Caco-2 (cell line): ENCODE results near the gene ENOX1. TPM values are rescaled to one million over a fixed set of nuclear protein-coding genes. Genes with fewer than 3 reads are reported as not detected.

Experiments
- BruUV-seq: library from RNA; stranded (reverse); fragments of 400-500 nt; replicated peaks from 2 replicates; lab custom pipeline; 2021; lab: Mats Ljungman, UMichigan
- CTCF ChIA-PET: fragments of 300-600 bp; sonication (Branson Sonifier 250); formaldehyde crosslinking; loops from one replicate; lab custom pipeline; 2022; ENCODE audit warnings: antibody characterized with exemption; lab: Charles Lee
- POLR2A ChIA-PET: fragments of 300-600 bp; sonication (Branson Sonifier 250); formaldehyde crosslinking; loops from one replicate; lab custom pipeline; 2022; ENCODE audit warnings: antibody characterized with exemption; lab: Charles Lee
- DNase-seq, 2 experiments: peaks; one replicate each; pipeline versions ENCODE4 v3.0.0 to v3.0.0-alpha.2; 2020 to 2022
- H3K27me3 ChIP-seq: replicated peaks from 2 replicates; pipeline ENCODE4 v1.6.0; 2011; ENCODE audit warnings: low read length; ENCODE audit not compliant: control insufficient read depth, insufficient read depth
- H3K36me3 ChIP-seq: 2 replicates; pipeline ENCODE4 v1.5.1; 2011; ENCODE audit warnings: low read length; ENCODE audit not compliant: control insufficient read depth, insufficient read depth
- H3K4me1 ChIP-seq: fragments of 250-450 bp; sonication (Bioruptor Pico); 2 replicates; pipeline ENCODE4 v1.5.1; 2020; ENCODE audit warnings: mild to moderate bottlenecking
- H3K4me3 ChIP-seq: 2 replicates; pipeline ENCODE4 v1.5.1; 2011; ENCODE audit warnings: low read depth, mild to moderate bottlenecking, control low read depth, low read length
- H3K9me3 ChIP-seq: fragments of 250-450 bp; sonication (Bioruptor Pico); 2 replicates; pipeline ENCODE4 v1.5.1; 2020; ENCODE audit warnings: mild to moderate bottlenecking, moderate library complexity
- H3K27ac Mint-ChIP-seq: one replicate; pipeline ENCODE4 v1.8.0; 2022; ENCODE audit warnings: mixed read lengths; ENCODE audit not compliant: unreplicated experiment
- H3K27me3 Mint-ChIP-seq: one replicate; pipeline ENCODE4 v1.8.0; 2022; ENCODE audit warnings: mixed read lengths; ENCODE audit not compliant: insufficient read depth, unreplicated experiment
- H3K36me3 Mint-ChIP-seq: one replicate; pipeline ENCODE4 v1.8.0; 2022; ENCODE audit warnings: mild to moderate bottlenecking, mixed read lengths; ENCODE audit not compliant: insufficient read depth, unreplicated experiment
- H3K4me1 Mint-ChIP-seq: one replicate; pipeline ENCODE4 v1.8.0; 2022; ENCODE audit warnings: low read depth, mixed read lengths; ENCODE audit not compliant: unreplicated experiment
- H3K4me3 Mint-ChIP-seq: one replicate; pipeline ENCODE4 v1.8.0; 2022; ENCODE audit warnings: mild to moderate bottlenecking, moderate library complexity, mixed read lengths; ENCODE audit not compliant: unreplicated experiment
- H3K9me3 Mint-ChIP-seq: one replicate; pipeline ENCODE4 v1.8.0; 2022; ENCODE audit warnings: mixed read lengths; ENCODE audit not compliant: unreplicated experiment
- CTCF ChIP-seq, 2 experiments: fragments of 200-600 bp in 1 of 2; IDR thresholded peaks; 1 replicate in 1 of 2; 2 replicates in 1 of 2; pipeline versions ENCODE4 v1.5.1 to v1.8.0; 2011 to 2022; ENCODE audit warnings: antibody characterized with exemption in 1 of 2, control low read depth in 1 of 2, inconsistent platforms in 1 of 2, low read depth in 1 of 2, low read length in 1 of 2, mild to moderate bottlenecking in 1 of 2, moderate library complexity in 1 of 2; ENCODE audit not compliant: insufficient read depth in 1 of 2, severe bottlenecking in 1 of 2, unreplicated experiment in 1 of 2
- intact Hi-C: fragments of 100-400 bp; cut with micrococcal nuclease; formaldehyde crosslinking; loops from one replicate; pipeline ENCODE4 v1.10.0; 2022; ENCODE audit not compliant: unreplicated experiment
- total RNA-seq: library from RNA; stranded (reverse); gene quantifications from 2 replicates; pipeline ENCODE4 v1.2.3, GENCODE V29; 2022

Gene ENOX1
- total RNA-seq, 1 experiment from 2014 or later = 9.1 TPM

- H3K9me3 Mint-ChIP-seq = no peaks in the 10 kb centered on the region
- no peak overlapping the region for H3K27ac Mint-ChIP-seq
- Histone ChIP-seq H3K27me3 (no peaks in the 10 kb centered on the region), H3K36me3 (no peaks in the 10 kb centered on the region), H3K9me3 (no peaks in the 10 kb centered on the region), H3K4me1 (peaks cover 27% of the 10 kb centered on the region), H3K4me3 (no peak overlapping the region)
- no TSS peak for BruUV-seq
- ChIA-PET POLR2A (no interaction called here), CTCF (no interaction called here)
- no peak for TF ChIP-seq CTCF (IDR thresholded peaks at IDR 0.05; ENCODE audit: insufficient read depth in 1 of 2, low read depth in 1 of 2, low read length in 1 of 2, severe bottlenecking in 1 of 2, unreplicated experiment in 1 of 2)
- H3K36me3 Mint-ChIP-seq = no peaks in the 10 kb centered on the region
- intact Hi-C loops = no loop called here
- no peak for DNase-seq
- H3K4me3 Mint-ChIP-seq = no peak overlapping the region
- H3K4me1 Mint-ChIP-seq = peaks cover 16% of the 10 kb centered on the region
- no peaks in the 10 kb centered on the region for H3K27me3 Mint-ChIP-seq
These were observed 521.7 kb downstream of the ENOX1 start for GRCh38 chr13:43265028-43265427.

GRCh38 chr13:43264458-43264857 lies 522.3 kb downstream of the ENOX1 start:
- Mint-ChIP-seq H3K36me3 (no peaks in the 10 kb centered on the region), H3K4me1 (peaks cover 15% of the 10 kb centered on the region), H3K27me3 (no peaks in the 10 kb centered on the region), H3K4me3 (no peak overlapping the region), H3K9me3 (no peaks in the 10 kb centered on the region), H3K27ac (no peak overlapping the region)
- Histone ChIP-seq H3K4me3 (no peak overlapping the region), H3K27me3 (no peaks in the 10 kb centered on the region), H3K4me1 (peaks cover 21% of the 10 kb centered on the region), H3K36me3 (no peaks in the 10 kb centered on the region), H3K9me3 (no peaks in the 10 kb centered on the region)
- POLR2A ChIA-PET = no interaction called here
- no TSS peak for BruUV-seq
- CTCF ChIA-PET = no interaction called here
- intact Hi-C loops = no loop called here
- DNase-seq = no peak
- no peak for TF ChIP-seq CTCF (IDR thresholded peaks at IDR 0.05; ENCODE audit: insufficient read depth in 1 of 2, low read depth in 1 of 2, low read length in 1 of 2, severe bottlenecking in 1 of 2, unreplicated experiment in 1 of 2)

GRCh38 chr13:43263047-43263446 lies 523.7 kb downstream of the ENOX1 start:
- Histone ChIP-seq H3K27me3 (no peaks in the 10 kb centered on the region), H3K9me3 (no peaks in the 10 kb centered on the region), H3K36me3 (no peaks in the 10 kb centered on the region), H3K4me3 (no peak overlapping the region), H3K4me1 (peaks cover 14% of the 10 kb centered on the region)
- no peaks in the 10 kb centered on the region for H3K9me3 Mint-ChIP-seq
- H3K36me3 Mint-ChIP-seq = no peaks in the 10 kb centered on the region
- peaks cover 6% of the 10 kb centered on the region for H3K4me1 Mint-ChIP-seq
- ChIA-PET POLR2A (no interaction called here), CTCF (no interaction called here)
- TF ChIP-seq CTCF (IDR thresholded peaks at IDR 0.05; ENCODE audit: insufficient read depth in 1 of 2, low read depth in 1 of 2, low read length in 1 of 2, severe bottlenecking in 1 of 2, unreplicated experiment in 1 of 2) = no peak
- intact Hi-C loops = no loop called here
- H3K27me3 Mint-ChIP-seq = no peaks in the 10 kb centered on the region
- H3K27ac Mint-ChIP-seq = no peak overlapping the region
- H3K4me3 Mint-ChIP-seq = no peak overlapping the region
- DNase-seq = no peak
- BruUV-seq = no TSS peak
